H7 (cell line): ENCODE measurements around the gene CRLF1. TPM values are rescaled to one million over a fixed set of nuclear protein-coding genes. Genes with fewer than 3 reads are reported as not detected.

ENCODE experiments used
- DNase-seq: peaks from one replicate; pipeline ENCODE4 v3.0.0; 2012
- H3K27me3 ChIP-seq: 2 replicates; pipeline ENCODE4 v1.6.0; 2011; ENCODE audit warnings: mild to moderate bottlenecking, low read length; ENCODE audit not compliant: control insufficient read depth, insufficient read depth
- H3K36me3 ChIP-seq: replicated peaks from 2 replicates; pipeline ENCODE4 v1.5.1; 2011; ENCODE audit warnings: low read length; ENCODE audit not compliant: control insufficient read depth, insufficient read depth
- H3K4me3 ChIP-seq: 2 replicates; pipeline ENCODE4 v1.5.1; 2011; ENCODE audit warnings: low read depth, mild to moderate bottlenecking, control low read depth, low read length, moderate library complexity; ENCODE audit not compliant: insufficient read depth
- total RNA-seq: library from RNA; depleted of rRNA; stranded (reverse); fragments of >200 nt; shearing (Covaris generic); gene quantifications from 2 replicates; pipeline ENCODE4 v1.2.3, GENCODE V29; 2014; rRNA removed

The CRLF1 gene
- total RNA-seq, result 47.4 and 52.8 TPM in 2 replicates

DNA sequence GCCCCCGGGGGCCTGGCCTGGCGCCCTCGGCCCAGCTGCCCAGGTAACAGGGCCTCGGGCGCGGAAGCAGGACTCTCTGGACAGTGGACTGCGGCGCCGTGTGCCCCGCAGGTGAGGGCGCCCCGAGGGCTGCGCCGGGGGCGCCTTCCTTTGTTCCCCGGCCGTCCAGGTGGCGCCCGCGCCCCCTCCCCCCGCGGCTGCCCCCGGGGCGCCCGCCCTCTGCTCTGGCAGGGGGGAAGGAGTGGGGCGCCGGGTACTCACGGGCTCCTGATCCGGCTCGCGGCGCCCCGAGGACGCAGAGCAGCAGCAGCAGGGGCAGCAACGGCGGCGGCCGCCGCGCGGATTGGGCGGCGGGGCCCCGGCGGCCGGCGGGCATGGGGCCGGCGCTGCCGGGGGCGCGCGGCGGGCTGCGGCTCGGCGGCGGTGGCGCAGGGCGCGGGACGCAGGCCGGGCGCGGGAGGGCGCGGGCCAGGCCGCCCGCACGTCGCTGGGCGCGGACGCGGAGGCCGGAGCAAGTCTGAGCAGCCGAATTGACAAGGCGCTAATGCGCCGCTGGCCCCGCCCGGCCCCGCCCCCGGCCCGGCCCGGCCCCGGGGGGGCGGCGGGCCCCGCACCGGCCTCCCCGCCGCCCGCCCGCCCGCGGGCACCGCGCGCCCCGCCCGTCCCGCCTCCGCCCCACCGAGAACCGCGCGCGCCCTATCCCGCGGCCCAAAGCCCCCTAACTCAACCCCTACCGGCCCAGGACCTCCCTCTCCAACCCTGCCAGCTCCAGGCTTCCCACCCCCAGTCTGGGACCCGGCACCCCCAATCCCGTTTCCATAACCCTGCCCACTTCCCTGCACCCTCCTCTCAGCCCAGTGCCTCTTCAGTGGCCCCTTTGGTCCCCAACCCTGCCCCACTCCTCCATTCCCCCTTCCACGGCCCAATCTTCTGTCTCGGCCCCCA is at the start of gene CRLF1:
TSS of gene CRLF1 (minus strand) at position 519 of the 945 bp plus-strand sequence. CDS start at position 376, 143 bp downstream.
- peak; percentile 85 for DNase-seq
- peak within 1 kb of the TSS; percentile 38 for H3K4me3 ChIP-seq
- H3K27me3 ChIP-seq, result peaks cover 85% of the 10 kb centered on the region

DNA sequence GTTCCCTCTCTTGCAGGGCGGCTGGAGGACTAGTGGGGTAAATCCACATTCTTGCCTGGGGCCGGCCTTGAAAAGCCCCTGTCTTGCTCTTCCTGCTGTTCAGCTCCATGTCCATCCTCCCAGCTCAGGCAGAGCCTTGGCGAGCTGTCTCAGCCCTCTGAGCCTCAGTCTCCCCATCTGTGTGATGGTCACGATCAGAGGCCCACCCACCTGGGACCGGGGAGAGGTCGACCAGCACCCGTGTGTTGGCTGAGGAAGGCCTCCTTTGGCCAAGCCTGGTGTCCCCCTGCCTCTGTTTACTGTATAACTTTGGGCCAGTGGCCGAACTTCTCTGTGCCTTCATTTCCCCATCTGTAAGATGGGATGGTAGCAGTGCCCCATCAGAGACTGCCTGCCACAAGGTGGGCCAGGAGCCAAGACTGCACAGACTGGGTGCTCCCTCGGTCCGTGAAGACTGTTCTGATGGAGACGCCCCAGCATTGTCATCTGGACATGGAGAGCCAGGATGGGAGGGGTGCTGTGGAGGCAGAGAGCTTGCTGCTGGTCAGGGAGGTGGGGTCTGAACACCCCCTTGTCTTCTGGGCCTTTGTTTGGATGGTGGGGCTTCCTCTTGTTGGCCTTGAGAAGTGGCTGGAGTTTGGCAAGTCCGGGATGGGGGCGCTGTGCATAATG is 48.7 kb upstream of the CRLF1 start:
- Histone ChIP-seq H3K36me3 (no peaks in the 10 kb centered on the region), H3K27me3 (no peaks in the 10 kb centered on the region), H3K4me3 (no peak overlapping the region)
- no peak for DNase-seq

More for the DNA sequence above, at the start of gene CRLF1:
- H3K36me3 ChIP-seq, result no peaks in the 10 kb centered on the region

DNA sequence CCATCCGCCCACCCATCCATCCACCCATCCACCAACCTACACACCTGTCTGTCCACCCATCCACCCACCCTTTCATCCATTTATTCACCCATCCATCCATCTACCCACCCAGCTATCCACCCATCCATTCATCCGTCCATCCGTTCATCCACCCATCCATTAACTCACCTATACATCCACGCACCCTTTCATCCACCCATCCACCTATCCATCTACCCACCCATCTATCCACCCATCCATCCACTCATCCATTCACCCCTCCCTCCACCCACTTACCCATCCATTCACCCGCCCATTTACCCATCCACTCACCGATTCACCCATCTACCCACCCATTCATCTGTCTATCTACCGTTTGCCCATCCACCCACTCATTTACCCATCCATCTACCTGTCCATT is 47.9 kb upstream of the CRLF1 start:
- Histone ChIP-seq H3K36me3 (no peaks in the 10 kb centered on the region), H3K27me3 (no peaks in the 10 kb centered on the region), H3K4me3 (no peak overlapping the region)
- DNase-seq, result no peak

DNA sequence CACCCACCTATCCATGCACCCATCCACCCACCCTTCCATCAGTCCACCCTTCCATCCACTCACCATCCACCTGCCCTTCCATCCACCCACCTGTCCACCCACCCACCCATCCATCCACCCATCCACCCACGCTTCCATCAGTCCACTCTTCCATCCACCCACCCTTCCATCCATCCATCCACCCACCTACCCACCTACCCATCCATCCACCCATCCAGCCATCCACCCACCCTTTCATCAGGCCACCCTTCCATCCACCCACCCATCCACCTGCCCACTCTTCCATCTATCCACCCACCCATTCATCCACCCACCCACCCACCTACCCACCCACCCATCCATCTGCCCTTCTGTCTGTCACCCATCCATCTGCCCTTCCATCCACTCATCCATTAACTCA is 47.3 kb upstream of the CRLF1 start:
- Histone ChIP-seq H3K27me3 (no peaks in the 10 kb centered on the region), H3K4me3 (no peak overlapping the region)
- DNase-seq, result no peak

GRCh38 chr19:18651733-18652132 is 45.1 kb upstream of the CRLF1 start:
- peak; percentile 50 for DNase-seq
- H3K36me3 ChIP-seq, result no peaks in the 10 kb centered on the region

More for the DNA sequence above, 47.3 kb upstream of the CRLF1 start:
- H3K36me3 ChIP-seq, result no peaks in the 10 kb centered on the region

GRCh38 chr19:18651300-18651699 is 44.7 kb upstream of the CRLF1 start:
- Histone ChIP-seq H3K36me3 (no peaks in the 10 kb centered on the region), H3K4me3 (no peak overlapping the region), H3K27me3 (no peaks in the 10 kb centered on the region)
- DNase-seq, result no peak

More at GRCh38 chr19:18651733-18652132, 45.1 kb upstream of the CRLF1 start:
- H3K4me3 ChIP-seq, result no peak overlapping the region
- H3K27me3 ChIP-seq, result no peaks in the 10 kb centered on the region

DNA sequence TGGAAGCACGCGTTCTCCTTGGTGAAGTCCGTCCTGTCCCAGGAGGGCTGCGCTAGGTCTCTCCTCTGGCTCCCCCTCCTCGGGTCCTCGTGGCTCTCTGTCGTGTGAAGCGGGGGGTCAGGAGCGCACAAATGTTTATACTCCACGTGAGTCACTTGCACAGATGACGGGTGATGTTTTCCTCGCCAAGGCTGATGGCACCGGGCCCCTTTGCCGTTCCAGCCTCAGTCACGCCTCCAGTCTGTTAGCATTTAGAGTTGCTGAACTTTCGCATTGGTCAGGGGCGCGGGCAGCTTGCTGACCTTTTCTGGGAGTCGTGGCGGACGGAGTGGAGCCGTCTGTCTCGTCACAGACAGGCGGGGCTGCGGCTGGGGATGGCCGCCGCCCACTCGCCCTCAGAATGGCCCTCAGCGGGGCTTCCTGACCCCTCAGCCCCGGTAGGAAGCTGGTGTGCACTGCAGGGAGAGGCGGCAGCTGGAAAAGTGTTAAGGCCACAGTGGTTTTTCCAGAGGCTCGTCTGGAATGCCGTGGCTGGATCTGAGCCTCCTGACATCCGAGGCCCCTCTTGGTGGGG is 44.0 kb upstream of the CRLF1 start:
- DNase-seq, result peak; percentile 73
- no peaks in the 10 kb centered on the region for H3K36me3 ChIP-seq
- no peaks in the 10 kb centered on the region for H3K27me3 ChIP-seq
- H3K4me3 ChIP-seq, result no peak overlapping the region

DNA sequence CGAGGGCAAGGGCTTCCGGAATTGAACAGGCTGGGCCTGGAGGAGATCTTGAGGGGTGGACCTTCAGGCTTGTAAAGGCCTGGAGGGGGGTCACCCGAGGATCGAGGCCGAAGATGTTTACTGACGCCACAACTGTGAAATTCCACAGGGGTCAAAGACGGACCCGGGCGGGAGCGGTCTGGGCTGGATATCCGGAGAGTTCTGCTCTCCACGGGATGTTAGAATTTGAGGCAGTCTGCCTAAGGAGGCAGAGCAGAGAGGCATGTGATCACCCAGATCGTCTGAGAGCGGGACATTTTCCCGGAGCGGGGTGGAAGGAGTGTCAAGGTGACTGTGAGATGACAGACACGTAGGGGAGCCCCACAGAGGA is 43.4 kb upstream of the CRLF1 start:
- Histone ChIP-seq H3K4me3 (no peak overlapping the region), H3K36me3 (no peaks in the 10 kb centered on the region), H3K27me3 (no peaks in the 10 kb centered on the region)
- no peak for DNase-seq

DNA sequence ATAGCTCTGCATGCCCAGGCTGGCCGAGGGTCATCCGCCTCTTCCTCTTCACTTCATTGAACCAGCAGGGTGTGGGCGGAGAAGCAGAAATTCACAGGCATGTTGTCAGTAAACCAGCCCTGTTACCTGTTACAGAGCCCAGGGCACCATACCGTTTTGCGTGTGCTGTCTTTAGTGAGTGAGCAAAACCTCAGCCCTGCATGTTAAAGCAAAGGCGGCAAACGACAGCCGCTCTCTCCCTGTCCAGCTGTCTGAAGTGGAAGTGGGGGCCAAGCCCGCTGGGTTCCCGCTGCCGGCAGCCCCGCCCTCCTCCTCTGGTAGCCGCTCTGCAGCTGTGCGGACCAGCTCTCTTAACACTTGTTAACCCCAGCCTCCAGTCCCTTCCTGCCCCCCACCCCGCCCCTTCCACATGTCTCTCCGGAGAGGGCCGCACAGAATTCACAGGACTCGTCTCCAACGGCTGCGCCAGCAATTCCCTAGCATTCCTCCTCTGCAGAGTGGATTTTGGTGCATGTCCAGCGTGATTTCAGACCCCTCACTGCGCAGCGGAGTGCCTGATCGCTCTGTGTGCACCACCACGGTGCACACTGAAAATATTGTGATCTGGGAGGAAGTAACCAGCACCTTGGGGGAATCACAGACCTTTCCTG is 42.9 kb upstream of the CRLF1 start:
- H3K27me3 ChIP-seq, result no peaks in the 10 kb centered on the region
- DNase-seq, result peak; percentile 66
- no peak overlapping the region for H3K4me3 ChIP-seq
- H3K36me3 ChIP-seq, result no peaks in the 10 kb centered on the region

DNA sequence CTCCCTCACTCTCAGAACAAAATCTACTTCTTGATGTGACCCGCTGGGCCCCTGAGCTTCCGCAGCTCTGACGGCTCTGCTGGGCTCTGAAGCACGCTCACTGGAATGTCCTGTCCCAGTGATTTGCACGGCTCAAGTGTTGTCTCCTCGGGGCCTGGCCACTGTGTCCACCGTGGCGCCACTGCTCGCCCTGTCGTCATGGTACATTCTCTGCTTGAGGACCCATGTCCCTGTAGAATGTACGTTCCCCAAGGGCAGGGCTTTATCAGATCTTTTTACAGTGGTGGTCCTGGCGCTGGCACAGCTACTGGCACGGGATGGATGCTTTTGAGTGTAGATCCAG is 42.3 kb upstream of the CRLF1 start:
- no peak overlapping the region for H3K4me3 ChIP-seq
- no peaks in the 10 kb centered on the region for H3K36me3 ChIP-seq
- no peak for DNase-seq
- no peaks in the 10 kb centered on the region for H3K27me3 ChIP-seq

GRCh38 chr19:18647807-18648206 is 41.2 kb upstream of the CRLF1 start:
- Histone ChIP-seq H3K36me3 (no peaks in the 10 kb centered on the region), H3K4me3 (no peak overlapping the region), H3K27me3 (no peaks in the 10 kb centered on the region)
- DNase-seq, result no peak

DNA sequence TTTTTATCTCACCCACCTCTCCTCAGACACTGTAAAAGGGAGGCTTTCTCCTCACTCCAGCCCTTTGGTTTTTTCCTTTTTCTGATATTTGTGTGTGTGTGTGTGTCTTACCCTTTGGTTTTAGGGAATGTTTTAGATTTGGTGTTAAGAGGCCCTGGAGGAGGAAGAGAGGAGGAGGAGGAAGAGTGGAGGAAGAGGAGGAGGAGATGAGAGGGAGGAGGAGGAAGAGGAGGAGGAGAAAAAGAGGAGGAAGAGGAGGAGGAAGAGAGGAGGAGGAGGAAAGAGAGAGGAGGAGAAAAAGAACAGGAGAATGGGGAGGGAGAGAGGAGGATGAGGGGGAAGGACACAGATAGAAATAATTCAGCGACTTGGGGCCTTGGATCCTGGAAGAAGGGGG is 40.8 kb upstream of the CRLF1 start:
- no peaks in the 10 kb centered on the region for H3K36me3 ChIP-seq
- no peak for DNase-seq
- H3K27me3 ChIP-seq, result no peaks in the 10 kb centered on the region
- H3K4me3 ChIP-seq, result no peak overlapping the region

DNA sequence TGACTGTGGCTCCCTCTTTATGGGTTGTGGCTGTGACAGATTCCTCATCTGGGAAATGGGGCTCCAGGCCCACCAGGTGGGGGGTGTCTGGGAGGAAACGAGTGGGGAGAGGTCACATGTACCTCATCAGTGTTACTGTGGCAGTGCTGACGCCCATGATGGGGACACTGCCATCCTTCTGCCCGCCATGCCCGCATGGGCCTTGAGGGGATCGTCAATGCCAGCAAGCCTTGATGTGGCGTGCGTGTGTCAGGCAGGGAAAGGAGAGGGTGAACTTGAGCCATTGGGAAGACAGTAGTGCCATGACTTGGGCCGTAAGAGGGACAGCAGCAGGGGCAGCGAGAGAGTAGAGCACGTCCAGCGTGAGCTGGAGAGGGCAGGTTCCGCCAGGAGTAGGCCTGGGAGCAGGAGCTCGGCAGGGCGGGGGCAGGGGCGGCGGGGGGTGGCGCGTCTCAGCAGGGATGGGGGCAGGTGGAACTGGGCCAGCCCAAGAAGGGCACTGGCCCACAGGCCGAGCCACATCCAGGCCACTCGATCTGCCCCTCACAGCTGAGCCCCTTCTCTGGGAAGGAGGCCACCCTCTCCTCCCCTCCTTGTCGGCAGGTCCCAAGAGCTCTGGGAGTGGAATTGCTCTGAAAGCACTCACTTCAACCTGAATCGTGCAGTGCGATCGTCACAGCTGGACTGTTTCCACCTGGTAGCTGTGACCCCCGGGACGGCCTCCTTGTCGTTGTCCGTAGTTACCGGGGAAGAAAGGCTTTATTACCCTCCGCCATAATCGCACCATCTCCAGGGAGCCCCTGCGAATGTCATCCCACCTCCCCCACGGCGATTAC is 40.2 kb upstream of the CRLF1 start:
- DNase-seq, result peak; percentile 56
- Histone ChIP-seq H3K27me3 (no peaks in the 10 kb centered on the region), H3K4me3 (no peak overlapping the region), H3K36me3 (no peaks in the 10 kb centered on the region)

GRCh38 chr19:18645035-18645511 is 38.5 kb upstream of the CRLF1 start:
- Histone ChIP-seq H3K36me3 (no peaks in the 10 kb centered on the region), H3K4me3 (no peak overlapping the region), H3K27me3 (no peaks in the 10 kb centered on the region)
- DNase-seq, result peak; percentile 60
